Psoas muscle (tissue), 8 donors: Measurements from ENCODE around the gene POU2AF1. TPM values are rescaled to one million over a fixed set of nuclear protein-coding genes. Genes with fewer than 3 reads are reported as not detected.

Experiments
- ATAC-seq, 4 donors: fragments of 200-7000 bp; cut with Tn5 transposase; one replicate each; pipeline ENCODE4 v1.9.1; 2020; ENCODE audit warnings: moderate library complexity in 3 of 4, mild to moderate bottlenecking in 2 of 4
- DNase-seq, 2 donors: peaks; one replicate each; pipeline ENCODE4 v3.0.0-alpha.2; 2020
- H3K27ac ChIP-seq: fragments of 200-600 bp; one replicate; pipeline ENCODE4 v1.8.0; 2022
- H3K27me3 ChIP-seq, 3 donors: fragments of 200-600 bp in 1 of 3; one replicate each; pipeline versions ENCODE4 v1.6.1 to v1.8.0; 2013 to 2022; ENCODE audit warnings: low read length in 2 of 3, mild to moderate bottlenecking in 2 of 3, moderate library complexity in 1 of 3; ENCODE audit not compliant: insufficient read depth in 3 of 3
- H3K36me3 ChIP-seq, 2 donors: fragments of 200-600 bp in 1 of 2; one replicate each; pipeline versions ENCODE4 v1.6.1 to v1.8.0; 2013 to 2022; ENCODE audit warnings: low read depth in 1 of 2, mild to moderate bottlenecking in 1 of 2, moderate library complexity in 1 of 2; ENCODE audit not compliant: insufficient read depth in 1 of 2
- H3K4me1 ChIP-seq: fragments of 200-600 bp; one replicate; pipeline ENCODE4 v1.8.0; 2022
- H3K4me3 ChIP-seq: fragments of 200-600 bp; one replicate; pipeline ENCODE4 v1.8.0; 2022; ENCODE audit warnings: mild to moderate bottlenecking
- H3K9me3 ChIP-seq: fragments of 200-600 bp; one replicate; pipeline ENCODE4 v1.8.0; 2022
- CTCF ChIP-seq: fragments of 200-600 bp; IDR thresholded peaks from one replicate; pipeline ENCODE4 v1.8.0; 2022; ENCODE audit warnings: antibody characterized with exemption
- WGBS, 3 donors: extraction: QIAGEN DNeasy Blood & Tissue Kit; methylation state at CpG; one replicate each; pipeline versions ENCODE4 v1.1.6 to v1.1.7; 2013; 5-methylcytosine and 5-hydroxymethylcytosine counted together
- intact Hi-C, 2 donors: fragments of 100-400 bp; cut with DNase I; formaldehyde crosslinking; loops; one replicate each; pipeline versions ENCODE4 v1.11.0 to v1.14.2; 2022
- polyA plus RNA-seq, 3 donors: library from polyadenylated mRNA; stranded (reverse); fragments of 200-250 nt; gene quantifications; one replicate each; pipeline ENCODE4 v1.2.3, GENCODE V29; 2013
- total RNA-seq, 4 donors: library from RNA; stranded (reverse); fragmentation: NEBNext Ultra II Directional in 2 of 4; extraction: Animal tissue kit (Norgen Biotek cat#: 25700) in 2 of 4; gene quantifications; one replicate each; pipeline versions ENCODE4 v1.2.1 to v1.2.4, GENCODE V29; 2021 to 2023
- donor health status: healthy with polysubstance abuse.
- donor health status: DM: no; HTN: no; CAD: no; lungs with moderate emphysema.
- donor health status: Bipolar disorder and iron deficiency.
- donor health status: healthy.
- donor health status: DM: yes; HTN: yes; CAD: no.
- donor health status: DM: no; HTN: no; CAD: no.
- donor health status: DM: no; HTN: no; CAD: no.
- donor health status: DM: yes; HTN: yes; CAD: no.

Gene POU2AF1
- total and polyA plus RNA-seq, 7 donors, result 0.01 to 0.25 (median 0.13) TPM; not detected in 3

DNA sequence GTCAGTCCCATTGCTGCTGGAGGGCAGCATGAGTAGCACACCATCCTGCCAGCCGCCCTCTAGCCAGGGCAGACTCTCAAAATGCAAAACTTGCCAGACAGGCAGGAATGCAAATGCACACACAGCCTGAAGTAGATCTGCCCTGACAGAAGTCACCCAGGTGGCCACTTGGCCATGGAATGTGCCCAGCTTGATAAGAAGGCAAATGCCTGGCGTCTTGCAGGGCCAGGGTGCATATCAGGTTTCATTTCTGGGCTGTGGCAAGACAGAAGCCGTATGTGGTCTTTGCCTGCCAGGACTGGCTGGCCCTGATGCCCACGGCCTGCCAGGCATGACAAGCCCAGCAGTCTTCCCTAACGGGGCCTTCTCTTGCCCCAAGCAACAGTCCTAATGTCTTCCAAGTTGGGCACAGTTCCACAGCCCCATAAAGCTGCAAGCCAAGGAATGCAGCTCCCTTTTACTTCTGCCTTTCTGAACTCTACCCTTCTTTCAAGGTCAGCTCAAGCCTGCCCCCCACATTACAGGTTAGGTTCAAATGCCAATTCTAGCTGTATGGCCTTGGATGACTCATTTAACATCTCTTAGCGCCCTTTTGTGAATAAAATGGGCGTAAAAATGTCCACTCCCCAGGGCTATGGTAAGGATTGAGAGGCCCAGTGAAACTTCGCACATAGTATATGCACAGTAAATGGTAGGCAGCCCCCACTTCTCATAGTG, 51.0 kb downstream of the POU2AF1 start:
- peak overlapping the region; percentile 71 for H3K27ac ChIP-seq

DNA sequence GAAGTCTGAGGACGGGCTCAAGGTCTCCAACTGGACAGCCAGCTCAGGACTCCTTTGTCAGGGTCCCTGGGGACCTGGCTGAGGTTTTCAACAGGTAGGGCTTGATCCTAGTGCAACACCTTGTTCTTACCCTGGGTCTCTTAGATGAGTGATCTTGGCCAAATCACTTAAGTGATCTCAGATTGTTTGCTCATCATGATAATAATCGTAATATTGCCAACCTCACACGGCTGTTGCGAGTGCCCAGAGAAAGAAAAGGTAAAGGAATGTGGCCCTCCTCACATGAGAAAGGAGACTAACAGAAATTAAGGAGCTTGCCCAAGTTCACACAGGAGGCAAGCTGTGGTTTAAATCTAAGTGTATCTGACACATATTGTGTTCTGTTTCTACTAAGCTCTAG, 52.3 kb downstream of the POU2AF1 start:
- no peak for DNase-seq
- Histone ChIP-seq H3K36me3 (no peaks in the 10 kb centered on the region), H3K4me1 (peaks cover 26% of the 10 kb centered on the region), H3K27ac (no peak overlapping the region), H3K4me3 (no peak overlapping the region), H3K27me3 (no peaks in the 10 kb centered on the region), H3K9me3 (no peaks in the 10 kb centered on the region)
- intact Hi-C loops, result no loop called here
- 82 to 100% (median 92%) methylated on average over 4 of the region's 4 CpGs for WGBS, 3 donors
- ATAC-seq, result no peak
- no peak for TF ChIP-seq CTCF

More for the DNA sequence above, 51.0 kb downstream of the POU2AF1 start:
- H3K27me3 ChIP-seq, result no peaks in the 10 kb centered on the region
- no peaks in the 10 kb centered on the region for H3K36me3 ChIP-seq
- intact Hi-C loops, result no loop called here
- peak; percentile 25 to 78 for DNase-seq
- peak; percentile 79 to 94 (median 92) for ATAC-seq
- no peak overlapping the region for H3K4me3 ChIP-seq
- no peaks in the 10 kb centered on the region for H3K9me3 ChIP-seq
- no peak for TF ChIP-seq CTCF
- 43 to 51% (median 43%) methylated on average over 8 of the region's 8 CpGs for WGBS, 3 donors
- H3K4me1 ChIP-seq, result peaks cover 26% of the 10 kb centered on the region

DNA sequence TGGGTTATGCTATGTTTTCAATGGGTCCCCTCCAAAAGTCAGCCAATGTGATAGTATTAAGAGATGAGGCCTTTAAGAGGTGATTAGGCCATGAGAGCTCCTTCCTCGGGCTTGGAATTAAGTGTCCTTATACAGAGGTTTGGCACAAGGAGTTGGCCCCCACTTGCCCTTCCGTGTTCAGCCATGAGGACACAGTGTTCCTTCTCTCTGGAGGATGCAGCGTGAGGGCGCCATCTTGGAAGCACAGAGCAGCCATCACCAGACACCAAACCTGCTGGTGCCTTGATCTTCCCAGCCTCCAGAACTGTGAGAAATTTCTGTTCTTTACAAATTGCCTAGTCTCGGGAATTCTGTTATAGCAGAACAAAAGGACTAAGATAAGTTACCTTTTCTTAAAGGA, 53.8 kb downstream of the POU2AF1 start:
- intact Hi-C loops, result no loop called here
- Histone ChIP-seq H3K36me3 (no peaks in the 10 kb centered on the region), H3K4me1 (peaks cover 21% of the 10 kb centered on the region), H3K4me3 (no peak overlapping the region), H3K9me3 (no peaks in the 10 kb centered on the region), H3K27me3 (no peaks in the 10 kb centered on the region), H3K27ac (no peak overlapping the region)
- no peak for ATAC-seq
- DNase-seq, result peak in 1 of 2 donors; percentile 47
- TF ChIP-seq CTCF, result no peak
- 72 to 94% (median 75%) methylated on average over 5 of the region's 5 CpGs for WGBS, 3 donors

DNA sequence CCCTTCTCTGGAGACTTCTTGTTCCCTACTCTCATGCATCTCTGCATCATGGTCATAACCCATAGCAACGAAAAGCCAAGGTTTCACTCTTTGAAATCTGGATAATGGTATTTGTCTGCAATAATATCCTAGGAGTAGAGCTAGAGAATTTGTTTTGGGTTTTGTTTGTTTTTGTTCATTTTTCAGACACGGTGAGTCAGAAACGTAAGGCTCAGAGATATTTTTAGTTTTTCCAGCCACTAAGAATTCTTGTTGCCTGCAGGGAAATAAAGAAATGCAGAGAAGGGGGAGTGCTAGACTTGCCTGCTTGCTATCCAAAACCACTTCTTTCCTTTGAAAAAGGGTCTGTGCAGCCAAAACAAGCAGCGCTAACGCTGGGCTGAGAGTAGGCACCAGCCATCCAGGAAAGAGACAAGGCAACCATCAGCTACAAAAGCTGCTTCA, 54.8 kb downstream of the POU2AF1 start:
- Histone ChIP-seq H3K36me3 (no peaks in the 10 kb centered on the region), H3K4me1 (peaks cover 12% of the 10 kb centered on the region), H3K27me3 (no peaks in the 10 kb centered on the region), H3K9me3 (no peaks in the 10 kb centered on the region), H3K4me3 (no peak overlapping the region), H3K27ac (peak overlapping the region; percentile 30)
- intact Hi-C loops, result no loop called here
- ATAC-seq (no peak), DNase-seq (no peak)
- 64 to 66% (median 66%) methylated on average over 5 of the region's 5 CpGs for WGBS, 3 donors
- no peak for TF ChIP-seq CTCF

DNA sequence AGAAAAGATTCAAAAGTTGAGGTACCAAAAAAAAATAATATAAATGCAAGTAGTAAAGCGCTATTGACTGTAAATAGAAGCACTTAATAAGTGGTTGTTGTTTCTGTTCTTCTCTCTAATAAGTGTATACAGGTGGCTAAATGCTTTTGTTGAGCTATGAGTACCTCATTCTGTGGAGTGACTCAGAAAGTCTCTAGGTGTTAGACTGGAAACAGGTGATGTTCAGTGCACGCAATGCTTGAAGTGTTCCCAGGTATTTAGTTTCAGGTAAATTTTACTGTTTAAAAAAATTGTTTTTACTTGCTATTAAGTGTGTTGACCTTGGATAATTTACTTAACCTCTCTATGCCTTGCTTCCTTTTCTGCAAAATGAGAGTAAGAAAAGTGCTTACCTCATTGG, 56.5 kb downstream of the POU2AF1 start:
- Histone ChIP-seq H3K36me3 (no peaks in the 10 kb centered on the region), H3K4me1 (peaks cover 5% of the 10 kb centered on the region), H3K27me3 (no peaks in the 10 kb centered on the region), H3K27ac (no peak overlapping the region), H3K9me3 (no peaks in the 10 kb centered on the region), H3K4me3 (no peak overlapping the region)
- 94 to 98% (median 98%) methylated on average over 2 of the region's 2 CpGs for WGBS, 3 donors
- ATAC-seq (no peak), DNase-seq (no peak)
- TF ChIP-seq CTCF, result no peak
- intact Hi-C loops, result no loop called here
